Loucy (cell line): Measurements from ENCODE around the gene MAD1L1.

ENCODE experiments used
- EZH2phosphoT487 ChIP-seq: fragments of 200-600 bp; IDR thresholded peaks from 2 replicates; pipeline ENCODE4 v1.6.1; 2018; ENCODE audit warnings: antibody characterized with exemption, mild to moderate bottlenecking, moderate library complexity, borderline replicate concordance
- TF ChIP-seq, protein P1 (sequence below): fragments of 200-600 bp; sonication (generic); conservative IDR thresholded peaks from 2 replicates; pipeline ENCODE4 v1.5.1; 2014; ENCODE audit warnings: mild to moderate bottlenecking, antibody characterized with exemption, low read length

DNA sequence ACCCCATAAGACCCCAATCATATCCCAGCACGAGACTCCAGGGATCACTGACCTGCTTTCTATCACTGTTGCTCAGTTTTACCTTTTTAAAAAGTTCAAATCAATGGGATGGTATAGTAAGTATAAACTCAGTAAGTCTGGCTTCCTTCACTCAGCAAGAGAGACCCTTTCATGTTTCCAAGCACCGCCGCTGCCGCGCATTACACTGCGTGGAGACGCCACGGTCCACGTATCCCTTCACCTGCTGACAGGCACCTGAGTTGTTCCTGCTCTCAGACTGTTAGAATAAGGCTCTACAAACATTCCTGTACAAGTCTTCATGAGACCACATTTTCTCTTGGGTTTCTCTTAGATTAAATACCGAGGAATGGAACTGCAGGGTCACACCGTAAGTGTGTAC lies 28.3 kb downstream of the MAD1L1 start:
- no peak for TF ChIP-seq EZH2phosphoT487
- TF ChIP-seq, protein P1, sequence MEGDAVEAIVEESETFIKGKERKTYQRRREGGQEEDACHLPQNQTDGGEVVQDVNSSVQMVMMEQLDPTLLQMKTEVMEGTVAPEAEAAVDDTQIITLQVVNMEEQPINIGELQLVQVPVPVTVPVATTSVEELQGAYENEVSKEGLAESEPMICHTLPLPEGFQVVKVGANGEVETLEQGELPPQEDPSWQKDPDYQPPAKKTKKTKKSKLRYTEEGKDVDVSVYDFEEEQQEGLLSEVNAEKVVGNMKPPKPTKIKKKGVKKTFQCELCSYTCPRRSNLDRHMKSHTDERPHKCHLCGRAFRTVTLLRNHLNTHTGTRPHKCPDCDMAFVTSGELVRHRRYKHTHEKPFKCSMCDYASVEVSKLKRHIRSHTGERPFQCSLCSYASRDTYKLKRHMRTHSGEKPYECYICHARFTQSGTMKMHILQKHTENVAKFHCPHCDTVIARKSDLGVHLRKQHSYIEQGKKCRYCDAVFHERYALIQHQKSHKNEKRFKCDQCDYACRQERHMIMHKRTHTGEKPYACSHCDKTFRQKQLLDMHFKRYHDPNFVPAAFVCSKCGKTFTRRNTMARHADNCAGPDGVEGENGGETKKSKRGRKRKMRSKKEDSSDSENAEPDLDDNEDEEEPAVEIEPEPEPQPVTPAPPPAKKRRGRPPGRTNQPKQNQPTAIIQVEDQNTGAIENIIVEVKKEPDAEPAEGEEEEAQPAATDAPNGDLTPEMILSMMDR, result no peak
